Stimulated activated naive B cell treated with anti-CD40 and anti-IgM and Interleukin-4, amounts not matched to agents 10 μg/mL and 1 μg/mL and 100 μg/mL, for 72 hours (primary cell): ENCODE results near the gene DTNB.
"Not testable (repeated sequence)": the region's sequence is repeated elsewhere in the genome, so short reads cannot be mapped to it uniquely, and the experiment has no call there.

Experiments
- ATAC-seq, 2 donors: fragments of 150-1000 bp; cut with Tn5 transposase; replicated peaks; 2 replicates each; pipeline ENCODE4 v1.10.0; 2021; ENCODE audit warnings: moderate library complexity in 1 of 2
- DNase-seq: peaks from one replicate; pipeline ENCODE4 v3.0.0; 2021
- H3K27ac Mint-ChIP-seq: one replicate; pipeline ENCODE4 v1.8.0; 2022; ENCODE audit warnings: mild to moderate bottlenecking, mixed read lengths
- H3K27me3 Mint-ChIP-seq, 2 donors: one replicate each; pipeline ENCODE4 v1.8.0; 2022; ENCODE audit warnings: mixed read lengths in 2 of 2
- H3K36me3 Mint-ChIP-seq, 2 donors: one replicate each; pipeline ENCODE4 v1.8.0; 2022; ENCODE audit warnings: mixed read lengths in 2 of 2, mild to moderate bottlenecking in 1 of 2
- H3K4me1 Mint-ChIP-seq, 2 donors: one replicate each; pipeline ENCODE4 v1.8.0; 2022; ENCODE audit warnings: mixed read lengths in 2 of 2, mild to moderate bottlenecking in 1 of 2
- H3K4me3 Mint-ChIP-seq, 2 donors: one replicate each; pipeline ENCODE4 v1.8.0; 2022; ENCODE audit warnings: mild to moderate bottlenecking in 2 of 2, mixed read lengths in 2 of 2, moderate library complexity in 1 of 2
- H3K9me3 Mint-ChIP-seq, 2 donors: one replicate each; pipeline ENCODE4 v1.8.0; 2022; ENCODE audit warnings: mixed read lengths in 2 of 2, mild to moderate bottlenecking in 1 of 2

Gene DTNB

GRCh38 chr2:25545899-25546298 is 127.5 kb downstream of the DTNB start:
- H3K9me3 Mint-ChIP-seq: no peaks in the 10 kb centered on the region
- no peaks in the 10 kb centered on the region for H3K27me3 Mint-ChIP-seq
- no peak overlapping the region for H3K4me3 Mint-ChIP-seq
- no peaks in the 10 kb centered on the region for H3K36me3 Mint-ChIP-seq
- H3K27ac Mint-ChIP-seq: no peak overlapping the region
- ATAC-seq (no peak), DNase-seq (no peak)
- H3K4me1 Mint-ChIP-seq: peaks cover 2 to 7% of the 10 kb centered on the region in 2 donors

GRCh38 chr2:25544445-25544844 is 128.9 kb downstream of the DTNB start:
- Mint-ChIP-seq H3K4me3 (no peak overlapping the region), H3K36me3 (no peaks in the 10 kb centered on the region), H3K9me3 (no peaks in the 10 kb centered on the region), H3K27ac (no peak overlapping the region), H3K27me3 (no peaks in the 10 kb centered on the region), H3K4me1 (peaks cover 2 to 7% of the 10 kb centered on the region in 2 donors)
- ATAC-seq (no peak), DNase-seq (no peak)

- Mint-ChIP-seq H3K9me3 (no peaks in the 10 kb centered on the region), H3K36me3 (no peaks in the 10 kb centered on the region), H3K27me3 (no peaks in the 10 kb centered on the region), H3K4me1 (peaks cover 2 to 7% of the 10 kb centered on the region in 2 donors), H3K4me3 (no peak overlapping the region), H3K27ac (no peak overlapping the region)
- ATAC-seq (no peak), DNase-seq (no peak)
Measured at GRCh38 chr2:25543939-25544338, 129.4 kb downstream of the DTNB start.

- Mint-ChIP-seq H3K27ac (no peak overlapping the region), H3K36me3 (peaks cover 0 to 2% of the 10 kb centered on the region in 2 donors), H3K9me3 (peaks cover 0 to under 1% of the 10 kb centered on the region in 2 donors), H3K4me1 (no peaks in the 10 kb centered on the region), H3K27me3 (no peaks in the 10 kb centered on the region), H3K4me3 (no peak overlapping the region)
- no peak for ATAC-seq
- no peak for DNase-seq
Measured at GRCh38 chr2:25541378-25541777, 132.0 kb downstream of the DTNB start.

- H3K27ac Mint-ChIP-seq: no peak overlapping the region
- no peak overlapping the region for H3K4me3 Mint-ChIP-seq
- ATAC-seq (no peak), DNase-seq (no peak)
- peaks cover 5 to 14% of the 10 kb centered on the region in 2 donors for H3K36me3 Mint-ChIP-seq
- no peaks in the 10 kb centered on the region for H3K4me1 Mint-ChIP-seq
- peaks cover 0 to 1% of the 10 kb centered on the region in 2 donors for H3K9me3 Mint-ChIP-seq
- H3K27me3 Mint-ChIP-seq: no peaks in the 10 kb centered on the region
Measured at GRCh38 chr2:25539136-25539535, 134.2 kb downstream of the DTNB start.

- H3K9me3 Mint-ChIP-seq: peaks cover 0 to 1% of the 10 kb centered on the region in 2 donors
- no peak overlapping the region for H3K27ac Mint-ChIP-seq
- peaks cover 5 to 14% of the 10 kb centered on the region in 2 donors for H3K36me3 Mint-ChIP-seq
- H3K27me3 Mint-ChIP-seq: no peaks in the 10 kb centered on the region
- no peak overlapping the region for H3K4me3 Mint-ChIP-seq
- DNase-seq (no peak), ATAC-seq (no peak)
- H3K4me1 Mint-ChIP-seq: no peaks in the 10 kb centered on the region
Measured at GRCh38 chr2:25537526-25537925, 135.9 kb downstream of the DTNB start.

- H3K36me3 Mint-ChIP-seq: peaks cover 5 to 14% of the 10 kb centered on the region in 2 donors
- not testable (repeated sequence) for H3K9me3 Mint-ChIP-seq, H3K4me3 Mint-ChIP-seq, H3K4me1 Mint-ChIP-seq, H3K27ac Mint-ChIP-seq, ATAC-seq, H3K27me3 Mint-ChIP-seq, DNase-seq
Measured at GRCh38 chr2:25535411-25536289, 137.7 kb downstream of the DTNB start.

- H3K4me1 Mint-ChIP-seq, ATAC-seq, H3K27me3 Mint-ChIP-seq, H3K4me3 Mint-ChIP-seq, H3K9me3 Mint-ChIP-seq, DNase-seq, H3K27ac Mint-ChIP-seq: not testable (repeated sequence)
- peaks cover 5 to 14% of the 10 kb centered on the region in 2 donors for H3K36me3 Mint-ChIP-seq
Measured at GRCh38 chr2:25534937-25535336, 138.4 kb downstream of the DTNB start.

- Mint-ChIP-seq H3K27me3 (no peaks in the 10 kb centered on the region), H3K36me3 (peaks cover 5 to 17% of the 10 kb centered on the region in 2 donors), H3K4me1 (no peaks in the 10 kb centered on the region), H3K9me3 (peaks cover 0 to 1% of the 10 kb centered on the region in 2 donors), H3K27ac (no peak overlapping the region), H3K4me3 (no peak overlapping the region)
- no peak for ATAC-seq
- no peak for DNase-seq
Measured at GRCh38 chr2:25534455-25534854, 138.9 kb downstream of the DTNB start.

GRCh38 chr2:25533771-25534170 is 139.6 kb downstream of the DTNB start:
- peaks cover 5 to 22% of the 10 kb centered on the region in 2 donors for H3K36me3 Mint-ChIP-seq
- H3K27ac Mint-ChIP-seq, ATAC-seq, H3K4me3 Mint-ChIP-seq, H3K4me1 Mint-ChIP-seq, H3K27me3 Mint-ChIP-seq, H3K9me3 Mint-ChIP-seq, DNase-seq: not testable (repeated sequence)

- ATAC-seq (no peak), DNase-seq (no peak)
- Mint-ChIP-seq H3K4me3 (no peak overlapping the region), H3K36me3 (peaks cover 5 to 22% of the 10 kb centered on the region in 2 donors), H3K27ac (no peak overlapping the region), H3K9me3 (peaks cover 0 to 1% of the 10 kb centered on the region in 2 donors), H3K27me3 (no peaks in the 10 kb centered on the region), H3K4me1 (no peaks in the 10 kb centered on the region)
Measured at GRCh38 chr2:25532521-25532920, 140.9 kb downstream of the DTNB start.

GRCh38 chr2:25529034-25529433 is 144.3 kb downstream of the DTNB start:
- no peak for ATAC-seq
- Mint-ChIP-seq H3K4me3 (no peak overlapping the region), H3K9me3 (no peaks in the 10 kb centered on the region), H3K27ac (no peak overlapping the region), H3K27me3 (no peaks in the 10 kb centered on the region), H3K36me3 (peaks cover 0 to 8% of the 10 kb centered on the region in 2 donors), H3K4me1 (no peaks in the 10 kb centered on the region)
- no peak for DNase-seq

GRCh38 chr2:25528173-25528572 is 145.2 kb downstream of the DTNB start:
- peaks cover 0 to 8% of the 10 kb centered on the region in 2 donors for H3K36me3 Mint-ChIP-seq
- no peaks in the 10 kb centered on the region for H3K4me1 Mint-ChIP-seq

GRCh38 chr2:25524507-25524906 is 148.9 kb downstream of the DTNB start:
- Mint-ChIP-seq H3K27me3 (no peaks in the 10 kb centered on the region), H3K4me3 (no peak overlapping the region), H3K27ac (no peak overlapping the region), H3K36me3 (peaks cover 0 to 6% of the 10 kb centered on the region in 2 donors), H3K9me3 (no peaks in the 10 kb centered on the region), H3K4me1 (peaks cover 4 to 9% of the 10 kb centered on the region in 2 donors)
- DNase-seq (no peak), ATAC-seq (no peak)

More at GRCh38 chr2:25528173-25528572, 145.2 kb downstream of the DTNB start:
- no peak for ATAC-seq
- no peak overlapping the region for H3K27ac Mint-ChIP-seq
- H3K27me3 Mint-ChIP-seq: no peaks in the 10 kb centered on the region
- H3K4me3 Mint-ChIP-seq: no peak overlapping the region
- no peaks in the 10 kb centered on the region for H3K9me3 Mint-ChIP-seq
- no peak for DNase-seq

- Mint-ChIP-seq H3K27ac (no peak overlapping the region), H3K27me3 (no peaks in the 10 kb centered on the region), H3K4me1 (peaks cover 7 to 9% of the 10 kb centered on the region in 2 donors), H3K36me3 (no peaks in the 10 kb centered on the region), H3K9me3 (no peaks in the 10 kb centered on the region), H3K4me3 (no peak overlapping the region)
- DNase-seq: no peak
- no peak for ATAC-seq
Measured at GRCh38 chr2:25523060-25523459, 150.3 kb downstream of the DTNB start.
